Urothelium cell line (cell line): ENCODE results near the gene LRRC56.

ENCODE experiments used
- DNase-seq: peaks from one replicate; pipeline ENCODE4 v3.0.0; 2011; ENCODE audit warnings: low spot score, mixed read lengths
- FAIRE-seq: peaks from 2 replicates; lab custom pipeline; 2011; peaks lifted over from hg19 to GRCh38; lab: Jason Lieb, UNC

Gene LRRC56

DNA sequence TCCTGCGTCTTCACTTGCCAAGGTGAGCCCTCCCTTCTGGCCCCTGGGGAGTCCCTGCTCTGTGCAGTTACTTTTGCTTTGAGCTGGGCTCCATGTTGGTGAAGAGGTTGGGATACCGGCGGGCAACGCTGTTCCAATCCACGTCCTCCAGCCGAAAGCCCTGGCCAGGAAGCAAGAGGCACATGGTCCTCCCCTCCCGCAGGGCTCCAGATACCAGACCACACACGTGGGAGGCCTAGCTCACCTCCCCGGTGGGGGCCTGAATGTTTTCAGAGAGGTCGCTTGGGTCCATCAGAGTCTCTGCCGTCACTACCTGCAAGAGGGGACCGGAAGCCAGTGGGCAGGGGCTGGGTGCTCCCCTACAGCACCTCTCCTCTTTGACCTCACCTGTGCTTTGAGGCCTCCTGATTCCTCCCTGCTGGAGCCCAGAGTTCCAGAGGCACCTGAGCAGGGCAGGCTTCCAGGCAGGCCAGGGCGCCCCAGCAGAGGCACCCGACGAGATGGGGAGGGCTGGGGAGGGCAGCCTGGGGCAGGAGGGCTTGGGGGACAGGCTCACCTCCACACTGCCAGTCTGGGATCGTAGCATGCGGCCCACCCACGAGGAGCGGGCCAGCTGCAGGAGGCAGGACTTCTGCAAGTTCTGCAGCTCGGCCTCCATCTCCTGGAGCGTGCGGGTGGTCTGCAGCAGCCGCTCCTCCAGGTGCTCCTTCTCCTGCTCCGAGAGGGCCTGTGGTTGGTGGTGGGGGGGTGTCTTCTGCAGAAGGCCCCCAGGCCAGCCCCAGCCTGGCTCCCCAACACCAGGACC lies 20.2 kb downstream of the LRRC56 start:
- DNase-seq (no peak), FAIRE-seq (no peak)

- FAIRE-seq (no peak), DNase-seq (no peak)
Measured at GRCh38 chr11:558503-558902, 21.2 kb downstream of the LRRC56 start.

GRCh38 chr11:559020-559620 lies 21.8 kb downstream of the LRRC56 start:
- FAIRE-seq (no peak), DNase-seq (no peak)

DNA sequence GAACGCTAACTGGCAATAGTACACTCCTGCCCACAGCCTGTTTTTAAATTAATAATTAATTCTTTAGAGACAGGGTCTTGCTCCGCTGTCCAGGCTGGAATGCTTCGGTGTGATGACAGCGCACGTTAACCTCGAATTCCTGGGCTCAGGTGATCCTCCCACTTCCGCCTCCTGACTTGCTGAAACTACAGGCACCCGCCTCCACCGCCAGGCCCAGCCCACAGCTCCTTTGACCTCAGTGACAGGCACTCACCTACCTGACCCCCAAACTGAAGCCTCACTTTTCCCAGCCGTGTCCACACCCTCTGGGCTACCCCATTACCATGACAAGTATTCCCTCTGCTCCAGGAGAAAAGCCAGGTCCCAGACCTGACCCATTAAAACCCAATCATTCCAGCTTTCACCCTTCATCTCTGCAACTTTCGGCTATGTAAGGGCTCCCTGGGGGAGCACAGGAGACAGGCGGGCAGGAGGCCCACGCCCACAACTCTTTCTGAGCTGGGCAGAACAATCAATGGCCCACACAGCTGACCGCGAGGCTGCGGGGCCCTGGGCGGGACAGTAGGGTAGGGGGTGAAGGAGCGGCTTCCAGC lies 22.5 kb downstream of the LRRC56 start:
- no peak for DNase-seq
- FAIRE-seq = no peak

GRCh38 chr11:560305-561147 lies 23.2 kb downstream of the LRRC56 start, which contains the start of the genes LMNTD2 and RASSF7:
Gene LMNTD2, minus strand, starts transcription at chr11:560738. Its CDS starts 22 bp downstream, at chr11:560716.
Gene RASSF7, plus strand, starts transcription at chr11:560970. Its CDS starts 799 bp downstream, at chr11:561769.
- FAIRE-seq (no peak), DNase-seq (peak; percentile 95)

- FAIRE-seq (no peak), DNase-seq (peak; percentile 57)
Measured at GRCh38 chr11:561148-562003, 24.0 kb downstream of the LRRC56 start.

DNA sequence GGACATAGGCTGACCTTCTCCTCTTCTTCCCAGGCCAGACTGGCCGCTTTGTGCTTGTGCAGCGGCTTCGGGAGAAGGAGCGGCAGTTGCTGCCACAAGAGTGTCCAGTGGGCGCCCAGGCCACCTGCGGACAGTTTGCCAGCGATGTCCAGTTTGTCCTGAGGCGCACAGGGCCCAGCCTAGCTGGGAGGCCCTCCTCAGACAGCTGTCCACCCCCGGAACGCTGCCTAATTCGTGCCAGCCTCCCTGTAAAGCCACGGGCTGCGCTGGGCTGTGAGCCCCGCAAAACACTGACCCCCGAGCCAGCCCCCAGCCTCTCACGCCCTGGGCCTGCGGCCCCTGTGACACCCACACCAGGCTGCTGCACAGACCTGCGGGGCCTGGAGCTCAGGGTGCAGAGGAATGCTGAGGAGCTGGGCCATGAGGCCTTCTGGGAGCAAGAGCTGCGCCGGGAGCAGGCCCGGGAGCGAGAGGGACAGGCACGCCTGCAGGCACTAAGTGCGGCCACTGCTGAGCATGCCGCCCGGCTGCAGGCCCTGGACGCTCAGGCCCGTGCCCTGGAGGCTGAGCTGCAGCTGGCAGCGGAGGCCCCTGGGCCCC lies 24.8 kb downstream of the LRRC56 start:
- no peak for FAIRE-seq
- no peak for DNase-seq

GRCh38 chr11:563066-563811 lies 25.9 kb downstream of the LRRC56 start:
- DNase-seq (no peak), FAIRE-seq (no peak)

- no peak for FAIRE-seq
- DNase-seq = no peak
Measured at GRCh38 chr11:563812-564578, 26.7 kb downstream of the LRRC56 start.

DNA sequence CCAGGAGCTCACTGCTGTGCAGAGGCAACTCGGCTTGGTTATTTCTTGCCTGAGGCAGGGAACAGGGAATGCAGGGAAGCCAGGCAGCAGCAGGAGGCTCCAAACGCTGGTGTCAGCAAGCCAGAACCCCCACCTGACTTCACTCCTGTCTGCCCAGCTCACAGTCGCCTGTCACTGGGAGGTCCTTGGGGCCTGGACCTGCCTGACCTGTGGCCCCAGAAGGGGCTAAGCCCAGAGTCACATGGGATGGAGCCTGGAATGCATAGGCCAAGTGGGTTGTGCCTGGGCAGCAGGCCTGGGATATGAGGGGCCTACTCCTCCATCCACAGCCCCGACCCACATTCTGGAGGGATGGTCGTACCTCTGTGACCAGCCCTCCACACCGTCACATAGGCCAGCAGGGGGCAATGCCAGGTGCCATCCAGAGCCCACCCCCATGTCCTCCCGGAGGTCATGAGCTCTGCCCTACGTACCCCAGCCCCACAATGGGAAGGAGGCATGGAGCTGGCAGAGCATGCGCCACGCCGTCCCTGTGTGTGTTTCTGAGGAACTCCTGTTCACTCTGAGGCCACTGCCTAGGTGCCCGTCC lies 28.7 kb downstream of the LRRC56 start:
- FAIRE-seq (no peak), DNase-seq (no peak)

DNA sequence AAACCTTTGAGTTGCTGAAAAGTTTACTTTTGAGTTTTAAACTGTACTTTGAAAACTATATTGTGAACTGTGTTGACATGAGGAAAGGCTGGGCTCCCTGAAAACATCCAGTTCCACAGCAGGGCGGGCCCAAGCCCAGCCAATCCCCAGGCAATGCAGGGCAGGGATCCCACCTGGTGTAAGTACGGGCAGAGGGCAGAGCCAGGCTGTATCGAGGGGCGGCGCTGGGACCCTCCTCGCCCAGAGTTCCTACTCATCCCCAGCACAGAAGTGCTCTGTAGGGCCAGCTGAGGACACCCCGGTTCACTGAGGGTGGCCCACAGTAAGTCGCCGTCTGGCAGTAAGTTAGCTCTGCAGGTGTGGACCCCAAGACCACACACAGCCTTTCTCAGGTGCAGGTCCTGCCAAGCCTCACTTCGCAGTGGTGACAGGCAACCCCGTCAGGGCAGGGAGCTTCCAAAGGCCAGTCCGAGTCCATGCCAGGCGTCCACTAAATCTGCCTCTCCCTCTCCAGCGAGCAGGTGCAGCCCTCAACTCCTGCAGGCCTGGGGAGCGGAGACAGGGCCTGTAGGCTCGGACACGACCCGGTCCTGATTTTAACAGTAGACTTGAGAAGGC lies 29.8 kb downstream of the LRRC56 start:
- no peak for DNase-seq
- no peak for FAIRE-seq

DNA sequence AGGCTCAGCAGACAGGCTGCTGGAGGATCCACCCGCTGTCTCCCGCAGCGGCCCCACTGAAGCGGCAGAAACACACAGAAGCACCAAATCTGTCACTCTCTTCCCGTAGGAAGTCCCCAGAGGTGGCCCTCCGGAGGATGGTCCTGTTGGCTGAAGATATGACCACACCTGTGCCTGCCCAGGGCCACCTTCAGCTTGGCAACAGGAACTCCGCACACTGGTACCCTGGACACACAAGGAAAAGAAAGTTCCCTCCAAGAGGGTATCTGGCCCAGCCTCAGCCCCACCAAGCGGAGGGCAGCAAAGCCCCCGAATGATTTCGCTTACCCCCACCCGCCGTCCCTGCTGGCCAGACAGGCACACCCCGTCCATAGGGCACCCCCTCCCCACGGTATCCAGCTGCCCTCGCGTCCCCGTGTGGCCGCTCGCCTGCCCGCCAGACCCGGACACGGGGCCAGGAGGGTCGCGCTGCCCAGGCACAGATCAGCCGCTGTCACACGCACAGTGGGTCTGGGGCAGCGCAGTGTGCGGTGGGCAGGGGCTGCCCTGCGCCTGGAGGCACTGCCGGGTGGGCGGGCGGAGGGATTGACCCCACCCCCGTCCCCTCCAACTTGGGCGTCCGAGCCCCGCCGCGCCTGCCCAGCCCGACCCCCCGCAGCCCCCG lies 30.4 kb downstream of the LRRC56 start:
- DNase-seq (no peak), FAIRE-seq (no peak)

DNA sequence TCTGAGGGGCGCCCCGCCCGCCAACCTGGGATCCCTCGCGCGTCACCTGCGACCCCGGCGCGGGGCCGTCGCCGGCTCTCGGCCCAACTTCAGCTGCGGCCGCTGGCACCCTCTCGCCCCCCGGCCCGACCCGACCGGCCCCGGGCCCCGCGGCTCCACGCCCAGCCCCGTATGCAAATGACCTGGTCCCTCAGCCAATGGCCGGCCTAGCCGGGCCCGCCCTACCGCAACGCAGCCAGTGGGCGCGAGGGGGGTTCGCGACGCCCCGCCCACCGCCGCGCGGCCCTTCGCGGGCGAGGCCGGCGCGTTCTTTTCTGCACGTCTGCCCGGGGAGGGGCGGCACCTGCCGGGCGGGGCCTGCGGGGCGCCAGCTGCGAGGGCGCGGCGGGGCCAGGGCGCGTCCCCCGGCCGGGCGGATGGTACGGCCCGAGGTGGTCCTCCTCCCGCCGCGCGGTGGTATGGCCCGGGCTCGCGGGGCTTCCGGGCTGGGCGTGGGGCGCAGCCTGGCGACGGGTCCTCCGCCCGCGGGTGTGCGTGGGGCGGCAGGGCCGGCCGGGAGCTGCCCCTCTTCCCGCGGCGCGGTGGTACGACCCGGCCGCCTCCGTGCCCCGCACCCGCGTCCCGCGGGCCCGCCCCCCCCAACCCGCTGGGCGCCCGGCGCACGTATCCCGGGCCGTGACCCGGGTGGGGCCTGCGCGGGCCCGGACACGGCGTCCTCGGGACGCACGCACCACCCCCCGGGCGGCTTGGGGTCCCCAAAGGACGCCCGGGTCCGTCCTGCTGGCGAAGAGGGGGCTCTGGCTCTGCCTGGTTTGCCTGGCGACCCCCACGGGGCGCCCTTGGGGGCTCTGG lies 31.2 kb downstream of the LRRC56 start:
- DNase-seq (peak; percentile 94), FAIRE-seq (no peak)

DNA sequence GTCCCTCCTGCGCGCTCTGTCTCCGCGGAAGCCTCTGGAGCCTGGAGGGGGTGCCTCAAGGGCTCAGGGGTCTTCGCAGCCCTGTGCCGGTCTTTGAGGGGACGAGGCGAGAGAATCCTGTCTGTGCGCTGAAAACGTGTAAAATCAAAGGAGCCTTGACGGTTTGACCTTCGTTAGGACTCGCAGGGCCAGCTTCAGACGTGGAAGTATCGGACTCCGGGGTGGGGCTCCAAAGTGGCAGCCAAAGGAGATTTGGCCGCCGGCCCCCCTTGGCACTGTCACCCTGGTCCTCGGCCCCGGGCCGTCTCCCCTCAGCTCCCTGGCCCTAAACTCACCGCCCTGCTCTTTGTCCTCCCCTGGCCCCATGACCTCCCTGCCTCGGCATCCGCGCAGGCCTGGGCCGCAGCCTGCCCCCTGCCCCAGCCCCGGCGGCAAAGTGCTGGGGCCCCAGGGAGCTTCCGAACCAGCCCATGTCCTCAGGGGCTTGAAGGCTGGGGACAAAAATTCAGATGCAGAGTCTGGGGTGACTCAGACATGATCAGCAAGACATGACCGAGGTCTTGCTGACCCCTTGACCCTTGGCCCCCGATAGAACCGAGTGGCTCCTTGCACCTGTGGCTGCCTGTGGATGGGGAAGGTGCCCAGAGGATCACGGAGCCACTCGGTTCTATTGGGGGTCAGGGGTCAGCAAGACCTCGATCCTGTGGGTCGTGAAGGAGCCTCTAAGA lies 32.0 kb downstream of the LRRC56 start:
- DNase-seq (no peak), FAIRE-seq (no peak)

- DNase-seq (no peak), FAIRE-seq (no peak)
Measured at GRCh38 chr11:571802-572185, 34.5 kb downstream of the LRRC56 start.
